ENCODE data around the gene PPM1A. TPM values are rescaled to one million over a fixed set of nuclear protein-coding genes. Genes with fewer than 3 reads are reported as not detected.
A peak's percentile ranks its signal among the peaks of the same experiment; 100 is the strongest.

The PPM1A gene
- total and polyA plus RNA-seq, 2 of the 8 experiments (the other 6 are each of a cell fraction or from before 2014, with no cell fraction given) = 14.0 to 51.2 TPM

GRCh38 chr14:60215520-60216420 lies 33.3 kb upstream of the PPM1A start:
- no peak for DNase-seq (ENCODE audit: low read depth in 1 of 2, low spot score in 2 of 2)
- H3K27me3 ChIP-seq (replicated peaks in 1 of 4; ENCODE audit: control insufficient read depth in 3 of 4, extremely low read depth in 1 of 4, insufficient read depth in 3 of 4, low read length in 3 of 4) = no peaks in the 10 kb centered on the region
- no peak overlapping the region for H3K9ac ChIP-seq (replicated peaks in 1 of 4; ENCODE audit: extremely low read depth in 1 of 4, low read depth in 3 of 4, low read length in 3 of 4)
- no peaks in the 10 kb centered on the region for H3K9me3 ChIP-seq (ENCODE audit: insufficient read depth in 2 of 2, low read depth in 1 of 2, low read length in 1 of 2)
- WGBS, 2 experiments (ENCODE audit: extremely low coverage in 1 of 2, insufficient coverage in 1 of 2, insufficient read length in 1 of 2, insufficient replicate concordance in 2 of 2, low coverage in 1 of 2, low lambda C conversion rate in 2 of 2, missing lambda C conversion rate in 1 of 2) = 93% methylated on average over 4 of the region's 4 CpGs; no CpG with 5 or more reads in 1 of the 2 experiments
- no peak overlapping the region for H3K4ac ChIP-seq (replicated peaks; ENCODE audit: insufficient read length, low read depth, low read length)
- no peak overlapping the region for H3K4me3 ChIP-seq (ENCODE audit: extremely low read depth in 1 of 4, insufficient read depth in 2 of 4, low read depth in 3 of 4, low read length in 4 of 4)
- ChIA-PET CTCF (ENCODE audit: partially characterized antibody) (interaction anchor here (0.9 to 1.3 kb wide), 5 partner anchors 12 to 346 kb away, joined by 3 to 4 read pairs (median 3); no protein-coding TSS in a partner anchor), POLR2A (ENCODE audit: partially characterized antibody) (interaction anchor here (1.8 kb wide), 1 partner anchor 33 kb away, joined by 4 read pairs; the partner anchor contains the start of gene PPM1A)
- no peak overlapping the region for H2AFZ ChIP-seq (ENCODE audit: low read length)
- H3K36me3 ChIP-seq (ENCODE audit: control insufficient read depth in 2 of 4, insufficient read depth in 4 of 4, low read length in 3 of 4) = no peaks in the 10 kb centered on the region
- H2BK5ac ChIP-seq (ENCODE audit: low read depth, low read length) = no peak overlapping the region
- H3K79me2 ChIP-seq (ENCODE audit: control insufficient read depth in 1 of 2, insufficient read depth in 2 of 2, low read length in 2 of 2) = no peaks in the 10 kb centered on the region
- H2BK12ac ChIP-seq (ENCODE audit: low read depth, low read length) = no peak overlapping the region
- H3K23ac ChIP-seq (ENCODE audit: insufficient read length) = no peak overlapping the region
- no peak overlapping the region for H3K4me2 ChIP-seq (ENCODE audit: insufficient read depth in 1 of 2, low read depth in 2 of 2, low read length in 2 of 2)
- no peak overlapping the region for H4K5ac ChIP-seq (ENCODE audit: insufficient read length, low read depth, low read length)
- H3K18ac ChIP-seq (ENCODE audit: extremely low read depth, low read length) = no peak overlapping the region
- no peak overlapping the region for H2AK5ac ChIP-seq (ENCODE audit: low read depth, low read length)
- no peaks in the 10 kb centered on the region for H4K20me1 ChIP-seq (replicated peaks in 1 of 2; ENCODE audit: control insufficient read depth in 1 of 2, insufficient read depth in 2 of 2, low read length in 2 of 2)
- H2BK20ac ChIP-seq (ENCODE audit: low read length) = no peak overlapping the region
- TF ChIP-seq SP4 (IDR thresholded peaks at IDR 0.05; ENCODE audit: low read length) (no peak), GABPA (IDR thresholded peaks at IDR 0.05; ENCODE audit: borderline replicate concordance, insufficient read depth, low read length) (no peak), NANOG (IDR thresholded peaks at IDR 0.05; ENCODE audit: insufficient read depth, low read depth, low read length, poor library complexity, severe bottlenecking) (no peak), SIRT6 (IDR thresholded peaks at IDR 0.05; ENCODE audit: low read length) (no peak), E2F6 (IDR thresholded peaks at IDR 0.05) (no peak), TAF1 (IDR thresholded peaks at IDR 0.05; ENCODE audit: low read depth, low read length) (no peak)
- no peak overlapping the region for H2BK15ac ChIP-seq (ENCODE audit: low read length)
- no peak overlapping the region for H4K91ac ChIP-seq (replicated peaks; ENCODE audit: insufficient read length, low read length)
- H3K4me1 ChIP-seq (replicated peaks in 1 of 4; ENCODE audit: control insufficient read depth in 3 of 4, insufficient read depth in 4 of 4, low read length in 3 of 4) = peaks cover 0 to 6% (median 3%) of the 10 kb centered on the region in 4 experiments; a peak in 2 of 7 replicates
- H3K56ac ChIP-seq (replicated peaks; ENCODE audit: insufficient read length, low read depth, low read length) = no peak overlapping the region
- no peaks in the 10 kb centered on the region for H3K23me2 ChIP-seq (ENCODE audit: low read depth, low read length)
- H3K14ac ChIP-seq (ENCODE audit: insufficient read length) = no peak overlapping the region
- no peaks in the 10 kb centered on the region for H3K79me1 ChIP-seq (ENCODE audit: low read depth, low read length)
- no peak overlapping the region for H2BK120ac ChIP-seq (replicated peaks; ENCODE audit: low read depth, low read length)
- FAIRE-seq = peak; percentile 66
- no peak overlapping the region for H4K8ac ChIP-seq (ENCODE audit: extremely low read depth, insufficient read depth, low read length)
- H3K27ac ChIP-seq (ENCODE audit: low read depth, low read length) = no peak overlapping the region

Data from H1 (cell line).